A172 (cell line): ENCODE measurements around the gene ST7L. TPM values are rescaled to one million over a fixed set of nuclear protein-coding genes. Genes with fewer than 3 reads are reported as not detected.
"Not testable (repeated sequence)": the region's sequence is repeated elsewhere in the genome, so short reads cannot be mapped to it uniquely, and the experiment has no call there.

Experiments used
- DNase-seq: peaks from one replicate; pipeline ENCODE4 v3.0.0-alpha.2; 2015; ENCODE audit warnings: low spot score
- total RNA-seq: library from RNA; depleted of rRNA; stranded (reverse); fragments of >200 nt; shearing (Covaris generic); gene quantifications from 2 replicates; pipeline ENCODE4 v1.2.3, GENCODE V29; 2014; rRNA removed

Gene ST7L
- 14.8 and 25.4 TPM in 2 replicates for total RNA-seq

GRCh38 chr1:112618721-112619517 lies at the start of gene ST7L:
Gene ST7L (minus strand): TSS chr1:112619141. CDS start chr1:112619113, 28 bp downstream.
- peak; percentile 53 for DNase-seq

GRCh38 chr1:112666946-112667345 lies 48.0 kb upstream of the ST7L start:
- no peak for DNase-seq

- DNase-seq = no peak
Observed at GRCh38 chr1:112665857-112666256, 46.9 kb upstream of the ST7L start.

- no peak for DNase-seq
Observed at GRCh38 chr1:112651205-112651604, 32.3 kb upstream of the ST7L start.

GRCh38 chr1:112646225-112646624 lies 27.3 kb upstream of the ST7L start:
- DNase-seq = no peak

GRCh38 chr1:112643080-112643479 lies 24.1 kb upstream of the ST7L start:
- DNase-seq = no peak

- DNase-seq = not testable (repeated sequence)
Observed at GRCh38 chr1:112640437-112640836, 21.5 kb upstream of the ST7L start.

- DNase-seq = no peak
Observed at GRCh38 chr1:112638110-112638428, 19.1 kb upstream of the ST7L start.

- no peak for DNase-seq
Observed at GRCh38 chr1:112637254-112638109, 18.5 kb upstream of the ST7L start.

GRCh38 chr1:112636597-112637253 lies 17.8 kb upstream of the ST7L start:
- DNase-seq = no peak

GRCh38 chr1:112636056-112636455 lies 17.1 kb upstream of the ST7L start:
- DNase-seq = no peak

GRCh38 chr1:112634367-112634766 lies 15.4 kb upstream of the ST7L start:
- no peak for DNase-seq

- no peak for DNase-seq
Observed at GRCh38 chr1:112633628-112634027, 14.7 kb upstream of the ST7L start.

GRCh38 chr1:112629256-112629655 lies 10.3 kb upstream of the ST7L start:
- DNase-seq = no peak

GRCh38 chr1:112628516-112628915 lies 9.6 kb upstream of the ST7L start:
- DNase-seq = no peak

GRCh38 chr1:112626887-112627286 lies 7.9 kb upstream of the ST7L start:
- DNase-seq = no peak

GRCh38 chr1:112626193-112626592 lies 7.3 kb upstream of the ST7L start:
- DNase-seq = no peak

- DNase-seq = peak; percentile 8
Observed at GRCh38 chr1:112625696-112626095, 6.8 kb upstream of the ST7L start.

GRCh38 chr1:112624493-112624892 lies 5.6 kb upstream of the ST7L start:
- not testable (repeated sequence) for DNase-seq

- no peak for DNase-seq
Observed at GRCh38 chr1:112620377-112620695, 1.4 kb upstream of the ST7L start.

- DNase-seq = peak; percentile 80
Observed at GRCh38 chr1:112619518-112620376, 806 bp upstream of the ST7L start, which contains the start of gene CAPZA1. Gene CAPZA1 (plus strand): TSS chr1:112619832. CDS start chr1:112619845, 13 bp downstream.
